ENCODE measurements around the gene SLC43A2. TPM values are rescaled to one million over a fixed set of nuclear protein-coding genes. Genes with fewer than 3 reads are reported as not detected.

The SLC43A2 gene
- total RNA-seq, 1 experiment from 2014 or later = 11.0 TPM

DNA sequence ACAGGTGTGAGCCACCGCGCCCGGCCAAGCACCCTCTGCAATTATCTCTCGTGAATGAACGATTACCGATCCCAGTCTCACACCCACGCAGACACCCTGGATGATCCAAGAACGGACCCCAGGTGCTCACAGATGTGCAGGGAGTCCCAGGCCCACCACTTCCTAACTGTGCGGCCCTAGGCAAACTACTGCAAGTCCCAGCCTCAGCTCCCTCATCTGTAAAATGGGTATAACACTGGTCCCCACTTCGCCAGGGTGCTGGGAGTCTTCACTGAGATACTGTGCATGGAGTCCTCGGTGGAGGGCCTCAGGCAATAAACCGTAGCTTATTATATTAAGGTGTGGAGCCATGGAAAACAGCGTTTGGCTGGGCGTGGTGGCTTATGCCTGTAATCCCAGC is 44.5 kb downstream of the SLC43A2 start (continued):
- TF ChIP-seq, protein P1, sequence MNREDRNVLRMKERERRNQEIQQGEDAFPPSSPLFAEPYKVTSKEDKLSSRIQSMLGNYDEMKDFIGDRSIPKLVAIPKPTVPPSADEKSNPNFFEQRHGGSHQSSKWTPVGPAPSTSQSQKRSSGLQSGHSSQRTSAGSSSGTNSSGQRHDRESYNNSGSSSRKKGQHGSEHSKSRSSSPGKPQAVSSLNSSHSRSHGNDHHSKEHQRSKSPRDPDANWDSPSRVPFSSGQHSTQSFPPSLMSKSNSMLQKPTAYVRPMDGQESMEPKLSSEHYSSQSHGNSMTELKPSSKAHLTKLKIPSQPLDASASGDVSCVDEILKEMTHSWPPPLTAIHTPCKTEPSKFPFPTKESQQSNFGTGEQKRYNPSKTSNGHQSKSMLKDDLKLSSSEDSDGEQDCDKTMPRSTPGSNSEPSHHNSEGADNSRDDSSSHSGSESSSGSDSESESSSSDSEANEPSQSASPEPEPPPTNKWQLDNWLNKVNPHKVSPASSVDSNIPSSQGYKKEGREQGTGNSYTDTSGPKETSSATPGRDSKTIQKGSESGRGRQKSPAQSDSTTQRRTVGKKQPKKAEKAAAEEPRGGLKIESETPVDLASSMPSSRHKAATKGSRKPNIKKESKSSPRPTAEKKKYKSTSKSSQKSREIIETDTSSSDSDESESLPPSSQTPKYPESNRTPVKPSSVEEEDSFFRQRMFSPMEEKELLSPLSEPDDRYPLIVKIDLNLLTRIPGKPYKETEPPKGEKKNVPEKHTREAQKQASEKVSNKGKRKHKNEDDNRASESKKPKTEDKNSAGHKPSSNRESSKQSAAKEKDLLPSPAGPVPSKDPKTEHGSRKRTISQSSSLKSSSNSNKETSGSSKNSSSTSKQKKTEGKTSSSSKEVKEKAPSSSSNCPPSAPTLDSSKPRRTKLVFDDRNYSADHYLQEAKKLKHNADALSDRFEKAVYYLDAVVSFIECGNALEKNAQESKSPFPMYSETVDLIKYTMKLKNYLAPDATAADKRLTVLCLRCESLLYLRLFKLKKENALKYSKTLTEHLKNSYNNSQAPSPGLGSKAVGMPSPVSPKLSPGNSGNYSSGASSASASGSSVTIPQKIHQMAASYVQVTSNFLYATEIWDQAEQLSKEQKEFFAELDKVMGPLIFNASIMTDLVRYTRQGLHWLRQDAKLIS (CRISPR knock-in tag; IDR thresholded peaks at IDR 0.05; ENCODE audit: borderline replicate concordance) = no peak
- TF ChIP-seq ZNF219 (CRISPR knock-in tag; IDR thresholded peaks at IDR 0.05; ENCODE audit: borderline replicate concordance) (no peak), NR2C2 (CRISPR knock-in tag; IDR thresholded peaks at IDR 0.05) (no peak), CREB1 (CRISPR knock-in tag; IDR thresholded peaks at IDR 0.05) (no peak)
- TF ChIP-seq, protein P2, sequence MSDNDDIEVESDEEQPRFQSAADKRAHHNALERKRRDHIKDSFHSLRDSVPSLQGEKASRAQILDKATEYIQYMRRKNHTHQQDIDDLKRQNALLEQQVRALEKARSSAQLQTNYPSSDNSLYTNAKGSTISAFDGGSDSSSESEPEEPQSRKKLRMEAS (CRISPR knock-in tag; IDR thresholded peaks at IDR 0.05) = no peak

DNA sequence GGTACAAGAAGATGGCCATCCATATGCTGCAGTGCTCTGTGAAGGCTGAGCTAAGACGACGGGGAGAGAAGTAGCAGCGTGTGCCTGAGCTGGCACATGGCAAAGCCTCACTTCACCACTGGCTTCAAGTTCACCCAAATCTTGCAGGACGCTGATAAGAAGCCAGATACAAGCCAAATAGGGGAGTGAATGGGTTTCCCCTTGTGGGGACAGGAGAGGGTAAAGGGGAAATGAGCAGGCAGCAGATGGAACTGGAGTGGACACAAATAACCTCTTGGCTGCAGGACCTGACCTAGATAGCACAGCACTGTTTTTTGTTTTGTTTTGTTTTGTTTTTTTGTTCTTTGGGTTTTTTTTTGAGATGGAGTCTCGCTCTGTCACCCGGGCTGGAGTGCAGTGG is 45.1 kb downstream of the SLC43A2 start:
- Mint-ChIP-seq H3K9me3 (no peaks in the 10 kb centered on the region), H3K27me3 (ENCODE audit: low read depth) (no peaks in the 10 kb centered on the region), H3K4me3 (no peak overlapping the region), H3K4me1 (peaks cover 38% of the 10 kb centered on the region), H3K36me3 (peaks cover 5% of the 10 kb centered on the region; the same call in 1 of the 2 replicates), H3K27ac (peak overlapping the region; percentile 69)
- TF ChIP-seq, protein P3, sequence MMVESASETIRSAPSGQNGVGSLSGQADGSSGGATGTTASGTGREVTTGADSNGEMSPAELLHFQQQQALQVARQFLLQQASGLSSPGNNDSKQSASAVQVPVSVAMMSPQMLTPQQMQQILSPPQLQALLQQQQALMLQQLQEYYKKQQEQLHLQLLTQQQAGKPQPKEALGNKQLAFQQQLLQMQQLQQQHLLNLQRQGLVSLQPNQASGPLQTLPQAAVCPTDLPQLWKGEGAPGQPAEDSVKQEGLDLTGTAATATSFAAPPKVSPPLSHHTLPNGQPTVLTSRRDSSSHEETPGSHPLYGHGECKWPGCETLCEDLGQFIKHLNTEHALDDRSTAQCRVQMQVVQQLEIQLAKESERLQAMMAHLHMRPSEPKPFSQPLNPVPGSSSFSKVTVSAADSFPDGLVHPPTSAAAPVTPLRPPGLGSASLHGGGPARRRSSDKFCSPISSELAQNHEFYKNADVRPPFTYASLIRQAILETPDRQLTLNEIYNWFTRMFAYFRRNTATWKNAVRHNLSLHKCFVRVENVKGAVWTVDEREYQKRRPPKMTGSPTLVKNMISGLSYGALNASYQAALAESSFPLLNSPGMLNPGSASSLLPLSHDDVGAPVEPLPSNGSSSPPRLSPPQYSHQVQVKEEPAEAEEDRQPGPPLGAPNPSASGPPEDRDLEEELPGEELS (CRISPR knock-in tag; IDR thresholded peaks at IDR 0.05) = no peak
- TF ChIP-seq, protein P4, sequence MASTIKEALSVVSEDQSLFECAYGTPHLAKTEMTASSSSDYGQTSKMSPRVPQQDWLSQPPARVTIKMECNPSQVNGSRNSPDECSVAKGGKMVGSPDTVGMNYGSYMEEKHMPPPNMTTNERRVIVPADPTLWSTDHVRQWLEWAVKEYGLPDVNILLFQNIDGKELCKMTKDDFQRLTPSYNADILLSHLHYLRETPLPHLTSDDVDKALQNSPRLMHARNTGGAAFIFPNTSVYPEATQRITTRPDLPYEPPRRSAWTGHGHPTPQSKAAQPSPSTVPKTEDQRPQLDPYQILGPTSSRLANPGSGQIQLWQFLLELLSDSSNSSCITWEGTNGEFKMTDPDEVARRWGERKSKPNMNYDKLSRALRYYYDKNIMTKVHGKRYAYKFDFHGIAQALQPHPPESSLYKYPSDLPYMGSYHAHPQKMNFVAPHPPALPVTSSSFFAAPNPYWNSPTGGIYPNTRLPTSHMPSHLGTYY (CRISPR knock-in tag; IDR thresholded peaks at IDR 0.05) = no peak
- ChIA-PET CTCF (interaction anchor here (0.6 kb wide), 1 partner anchor 10 kb away, joined by 3 read pairs; no protein-coding TSS in a partner anchor), POLR2A (no interaction called here)
- DNase-seq (ENCODE audit: low spot score) (no peak), ATAC-seq (no peak)

DNA sequence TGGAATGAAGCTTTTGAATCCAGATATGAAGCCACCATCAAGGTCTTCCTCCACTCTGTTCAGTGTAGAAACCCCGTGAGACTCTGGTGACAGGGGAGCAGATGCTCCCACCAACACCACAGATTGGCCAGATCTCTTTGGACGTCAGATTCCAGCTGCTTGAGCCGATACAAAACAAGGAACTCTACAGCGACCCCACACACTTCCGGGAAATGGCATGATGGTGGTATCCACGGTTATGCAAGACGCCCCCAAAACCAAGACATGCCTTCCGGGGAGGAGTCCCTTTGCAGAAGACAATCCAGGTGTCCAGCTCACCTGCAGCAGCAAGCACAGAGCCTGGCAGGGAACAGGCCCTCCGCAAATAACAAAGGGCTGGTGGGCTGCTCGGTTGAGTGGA is 46.3 kb downstream of the SLC43A2 start:
- peaks cover 5% of the 10 kb centered on the region; the same call in 1 of the 2 replicates for H3K36me3 Mint-ChIP-seq
- no peak overlapping the region for H3K4me3 Mint-ChIP-seq
- H3K27ac Mint-ChIP-seq = peak overlapping the region; percentile 49; the same call in 1 of the 2 replicates
- H3K27me3 Mint-ChIP-seq (ENCODE audit: low read depth) = no peaks in the 10 kb centered on the region
- TF ChIP-seq TCF7 (CRISPR knock-in tag; IDR thresholded peaks at IDR 0.05; ENCODE audit: low read depth) (no peak), ZNF138 (CRISPR knock-in tag; conservative IDR thresholded peaks at IDR 0.05) (no peak), GTF2I (CRISPR knock-in tag; conservative IDR thresholded peaks at IDR 0.05) (no peak), ZNF416 (CRISPR knock-in tag; IDR thresholded peaks at IDR 0.05) (no peak), GABPB1 (CRISPR knock-in tag; IDR thresholded peaks at IDR 0.05) (no peak)
- TF ChIP-seq, protein P5, sequence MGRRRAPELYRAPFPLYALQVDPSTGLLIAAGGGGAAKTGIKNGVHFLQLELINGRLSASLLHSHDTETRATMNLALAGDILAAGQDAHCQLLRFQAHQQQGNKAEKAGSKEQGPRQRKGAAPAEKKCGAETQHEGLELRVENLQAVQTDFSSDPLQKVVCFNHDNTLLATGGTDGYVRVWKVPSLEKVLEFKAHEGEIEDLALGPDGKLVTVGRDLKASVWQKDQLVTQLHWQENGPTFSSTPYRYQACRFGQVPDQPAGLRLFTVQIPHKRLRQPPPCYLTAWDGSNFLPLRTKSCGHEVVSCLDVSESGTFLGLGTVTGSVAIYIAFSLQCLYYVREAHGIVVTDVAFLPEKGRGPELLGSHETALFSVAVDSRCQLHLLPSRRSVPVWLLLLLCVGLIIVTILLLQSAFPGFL (CRISPR knock-in tag; IDR thresholded peaks at IDR 0.05; ENCODE audit: borderline replicate concordance) = no peak
- TF ChIP-seq, protein P6, sequence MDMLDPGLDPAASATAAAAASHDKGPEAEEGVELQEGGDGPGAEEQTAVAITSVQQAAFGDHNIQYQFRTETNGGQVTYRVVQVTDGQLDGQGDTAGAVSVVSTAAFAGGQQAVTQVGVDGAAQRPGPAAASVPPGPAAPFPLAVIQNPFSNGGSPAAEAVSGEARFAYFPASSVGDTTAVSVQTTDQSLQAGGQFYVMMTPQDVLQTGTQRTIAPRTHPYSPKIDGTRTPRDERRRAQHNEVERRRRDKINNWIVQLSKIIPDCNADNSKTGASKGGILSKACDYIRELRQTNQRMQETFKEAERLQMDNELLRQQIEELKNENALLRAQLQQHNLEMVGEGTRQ (CRISPR knock-in tag; IDR thresholded peaks at IDR 0.05) = no peak
- TF ChIP-seq, protein P3 (CRISPR knock-in tag; IDR thresholded peaks at IDR 0.05) = no peak
- TF ChIP-seq, protein P7, sequence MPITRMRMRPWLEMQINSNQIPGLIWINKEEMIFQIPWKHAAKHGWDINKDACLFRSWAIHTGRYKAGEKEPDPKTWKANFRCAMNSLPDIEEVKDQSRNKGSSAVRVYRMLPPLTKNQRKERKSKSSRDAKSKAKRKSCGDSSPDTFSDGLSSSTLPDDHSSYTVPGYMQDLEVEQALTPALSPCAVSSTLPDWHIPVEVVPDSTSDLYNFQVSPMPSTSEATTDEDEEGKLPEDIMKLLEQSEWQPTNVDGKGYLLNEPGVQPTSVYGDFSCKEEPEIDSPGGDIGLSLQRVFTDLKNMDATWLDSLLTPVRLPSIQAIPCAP (CRISPR knock-in tag; IDR thresholded peaks at IDR 0.05) = no peak
- TF ChIP-seq, protein P8, sequence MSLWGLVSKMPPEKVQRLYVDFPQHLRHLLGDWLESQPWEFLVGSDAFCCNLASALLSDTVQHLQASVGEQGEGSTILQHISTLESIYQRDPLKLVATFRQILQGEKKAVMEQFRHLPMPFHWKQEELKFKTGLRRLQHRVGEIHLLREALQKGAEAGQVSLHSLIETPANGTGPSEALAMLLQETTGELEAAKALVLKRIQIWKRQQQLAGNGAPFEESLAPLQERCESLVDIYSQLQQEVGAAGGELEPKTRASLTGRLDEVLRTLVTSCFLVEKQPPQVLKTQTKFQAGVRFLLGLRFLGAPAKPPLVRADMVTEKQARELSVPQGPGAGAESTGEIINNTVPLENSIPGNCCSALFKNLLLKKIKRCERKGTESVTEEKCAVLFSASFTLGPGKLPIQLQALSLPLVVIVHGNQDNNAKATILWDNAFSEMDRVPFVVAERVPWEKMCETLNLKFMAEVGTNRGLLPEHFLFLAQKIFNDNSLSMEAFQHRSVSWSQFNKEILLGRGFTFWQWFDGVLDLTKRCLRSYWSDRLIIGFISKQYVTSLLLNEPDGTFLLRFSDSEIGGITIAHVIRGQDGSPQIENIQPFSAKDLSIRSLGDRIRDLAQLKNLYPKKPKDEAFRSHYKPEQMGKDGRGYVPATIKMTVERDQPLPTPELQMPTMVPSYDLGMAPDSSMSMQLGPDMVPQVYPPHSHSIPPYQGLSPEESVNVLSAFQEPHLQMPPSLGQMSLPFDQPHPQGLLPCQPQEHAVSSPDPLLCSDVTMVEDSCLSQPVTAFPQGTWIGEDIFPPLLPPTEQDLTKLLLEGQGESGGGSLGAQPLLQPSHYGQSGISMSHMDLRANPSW (CRISPR knock-in tag; conservative IDR thresholded peaks at IDR 0.05; ENCODE audit: low read depth) = no peak
- peaks cover 38% of the 10 kb centered on the region for H3K4me1 Mint-ChIP-seq
- ChIA-PET POLR2A (no interaction called here), CTCF (interaction anchor here (1.0 kb wide), 1 partner anchor 46 kb away, joined by 3 read pairs; the partner anchor contains the start of gene SLC43A2)
- H3K9me3 Mint-ChIP-seq = no peaks in the 10 kb centered on the region
- no peak for DNase-seq (ENCODE audit: low spot score)
- ATAC-seq = no peak
